ENCODE results near the gene CRYBG1. TPM values are rescaled to one million over a fixed set of nuclear protein-coding genes. Genes with fewer than 3 reads are reported as not detected.

Gene CRYBG1
- total RNA-seq, 4 donors from 2014 or later: 54.5 to 66.4 (median 59.8) TPM

DNA sequence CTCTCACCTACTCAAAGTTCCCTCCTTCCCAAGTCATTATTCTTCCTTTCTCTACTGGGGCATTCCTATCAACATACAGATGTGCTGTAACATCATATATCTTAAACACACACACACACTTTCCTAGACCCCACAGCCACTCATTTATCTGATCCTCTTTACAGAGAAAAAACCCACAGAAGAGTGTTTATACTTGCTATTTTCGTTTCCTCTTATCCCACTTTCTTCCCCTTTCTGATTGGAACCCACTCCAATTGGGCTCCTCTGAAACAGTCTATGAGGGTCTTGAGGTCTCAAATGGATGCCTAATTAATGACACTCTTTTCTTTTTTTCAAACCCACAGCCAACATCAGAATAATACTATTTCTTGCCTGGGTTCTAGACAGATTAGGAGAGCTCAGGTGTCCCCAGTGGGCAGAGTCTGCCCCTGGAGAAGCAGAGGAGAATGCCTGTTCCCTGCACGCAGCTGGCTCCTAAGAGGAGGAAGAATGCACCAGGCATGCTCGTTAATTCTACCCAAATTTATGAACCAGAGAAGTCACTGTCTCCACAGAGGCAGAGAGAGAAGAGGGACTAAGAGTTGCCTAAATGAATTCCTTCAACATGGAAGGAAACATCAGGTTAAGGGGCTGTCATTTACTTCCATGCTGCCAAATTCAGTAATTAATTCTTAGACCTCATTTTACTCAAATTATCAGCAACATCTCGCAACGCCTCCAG lies 65.9 kb downstream of the CRYBG1 start:
- H3K4me3 ChIP-seq: no peak overlapping the region
- no peaks in the 10 kb centered on the region for H3K9me3 ChIP-seq
- no peak for DNase-seq
- no peaks in the 10 kb centered on the region for H3K36me3 ChIP-seq
- no peaks in the 10 kb centered on the region for H3K27me3 ChIP-seq
- no peaks in the 10 kb centered on the region for H3K4me1 ChIP-seq
- no peak for TF ChIP-seq POLR2A (IDR thresholded peaks at IDR 0.05)
- TF ChIP-seq, protein P1, sequence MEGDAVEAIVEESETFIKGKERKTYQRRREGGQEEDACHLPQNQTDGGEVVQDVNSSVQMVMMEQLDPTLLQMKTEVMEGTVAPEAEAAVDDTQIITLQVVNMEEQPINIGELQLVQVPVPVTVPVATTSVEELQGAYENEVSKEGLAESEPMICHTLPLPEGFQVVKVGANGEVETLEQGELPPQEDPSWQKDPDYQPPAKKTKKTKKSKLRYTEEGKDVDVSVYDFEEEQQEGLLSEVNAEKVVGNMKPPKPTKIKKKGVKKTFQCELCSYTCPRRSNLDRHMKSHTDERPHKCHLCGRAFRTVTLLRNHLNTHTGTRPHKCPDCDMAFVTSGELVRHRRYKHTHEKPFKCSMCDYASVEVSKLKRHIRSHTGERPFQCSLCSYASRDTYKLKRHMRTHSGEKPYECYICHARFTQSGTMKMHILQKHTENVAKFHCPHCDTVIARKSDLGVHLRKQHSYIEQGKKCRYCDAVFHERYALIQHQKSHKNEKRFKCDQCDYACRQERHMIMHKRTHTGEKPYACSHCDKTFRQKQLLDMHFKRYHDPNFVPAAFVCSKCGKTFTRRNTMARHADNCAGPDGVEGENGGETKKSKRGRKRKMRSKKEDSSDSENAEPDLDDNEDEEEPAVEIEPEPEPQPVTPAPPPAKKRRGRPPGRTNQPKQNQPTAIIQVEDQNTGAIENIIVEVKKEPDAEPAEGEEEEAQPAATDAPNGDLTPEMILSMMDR (IDR thresholded peaks at IDR 0.05): no peak
- H3K27ac ChIP-seq: no peak overlapping the region

DNA sequence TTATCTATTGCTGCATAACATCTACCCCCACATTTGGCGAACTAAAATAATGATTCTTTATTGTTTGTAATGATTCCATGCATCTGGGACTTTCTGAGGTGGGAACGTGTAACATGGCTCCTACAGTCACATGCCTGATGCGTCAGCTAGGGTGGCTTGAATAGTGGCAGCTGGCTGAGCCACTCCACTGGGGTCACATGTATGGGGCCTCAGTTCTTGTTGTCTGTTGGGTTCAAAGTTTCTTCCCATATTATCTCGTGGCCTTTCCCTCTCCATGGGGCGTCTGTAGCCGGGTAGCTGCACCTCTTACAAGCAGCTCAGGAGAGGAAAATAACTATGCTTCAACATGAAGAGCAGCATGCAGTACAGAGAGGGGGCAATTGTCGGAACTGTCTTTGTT lies 69.9 kb downstream of the CRYBG1 start:
- Histone ChIP-seq H3K27me3 (no peaks in the 10 kb centered on the region), H3K36me3 (no peaks in the 10 kb centered on the region), H3K4me1 (no peaks in the 10 kb centered on the region), H3K4me3 (no peak overlapping the region), H3K27ac (no peak overlapping the region), H3K9me3 (no peaks in the 10 kb centered on the region)
- TF ChIP-seq POLR2A (IDR thresholded peaks at IDR 0.05): no peak
- TF ChIP-seq, protein P1 (IDR thresholded peaks at IDR 0.05): no peak
- DNase-seq: no peak

DNA sequence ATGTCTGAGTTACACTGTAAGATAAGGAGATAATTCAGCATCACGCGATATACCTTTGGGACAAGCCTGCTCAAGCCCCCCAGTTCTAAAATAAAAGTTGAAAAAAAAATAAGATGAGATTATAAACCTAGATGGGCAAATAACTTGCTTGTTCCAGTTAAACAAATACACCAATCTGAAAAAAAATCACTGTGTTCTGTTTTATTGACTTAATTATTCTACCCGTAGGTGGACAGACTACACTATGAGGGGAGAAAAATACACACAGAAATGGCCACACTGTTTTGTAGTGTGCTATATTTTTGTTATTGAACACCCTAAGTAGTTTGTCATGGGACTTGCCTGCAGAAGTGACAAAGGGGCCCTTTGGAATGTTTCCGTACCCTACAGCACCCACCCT lies 70.9 kb downstream of the CRYBG1 start:
- Histone ChIP-seq H3K27me3 (no peaks in the 10 kb centered on the region), H3K4me1 (no peaks in the 10 kb centered on the region), H3K36me3 (no peaks in the 10 kb centered on the region), H3K27ac (no peak overlapping the region), H3K4me3 (no peak overlapping the region), H3K9me3 (no peaks in the 10 kb centered on the region)
- no peak for DNase-seq
- TF ChIP-seq, protein P1 (IDR thresholded peaks at IDR 0.05): no peak
- no peak for TF ChIP-seq POLR2A (IDR thresholded peaks at IDR 0.05)

DNA sequence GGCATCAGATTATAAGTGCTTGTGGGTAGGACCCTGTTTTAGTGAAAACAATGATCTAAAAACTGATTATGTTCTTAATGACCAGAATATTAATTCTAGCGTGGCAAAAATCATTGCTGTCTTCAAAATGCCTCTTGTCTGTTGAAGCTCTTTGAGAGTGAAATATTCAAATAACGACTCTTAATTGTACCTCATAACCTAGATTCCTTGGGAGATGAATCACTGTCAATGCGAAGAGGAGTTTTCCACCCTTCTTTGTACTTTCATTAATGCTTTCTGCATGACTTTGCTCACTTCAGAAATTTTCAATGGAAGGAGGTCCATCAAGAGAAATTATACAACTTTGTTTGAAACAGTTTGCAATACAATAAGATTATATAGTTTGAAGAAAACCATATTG lies 71.5 kb downstream of the CRYBG1 start:
- DNase-seq: no peak
- no peaks in the 10 kb centered on the region for H3K4me1 ChIP-seq
- H3K36me3 ChIP-seq: no peaks in the 10 kb centered on the region
- no peaks in the 10 kb centered on the region for H3K9me3 ChIP-seq
- TF ChIP-seq, protein P1 (IDR thresholded peaks at IDR 0.05): no peak
- TF ChIP-seq POLR2A (IDR thresholded peaks at IDR 0.05): no peak
- H3K4me3 ChIP-seq: no peak overlapping the region
- no peaks in the 10 kb centered on the region for H3K27me3 ChIP-seq
- no peak overlapping the region for H3K27ac ChIP-seq

DNA sequence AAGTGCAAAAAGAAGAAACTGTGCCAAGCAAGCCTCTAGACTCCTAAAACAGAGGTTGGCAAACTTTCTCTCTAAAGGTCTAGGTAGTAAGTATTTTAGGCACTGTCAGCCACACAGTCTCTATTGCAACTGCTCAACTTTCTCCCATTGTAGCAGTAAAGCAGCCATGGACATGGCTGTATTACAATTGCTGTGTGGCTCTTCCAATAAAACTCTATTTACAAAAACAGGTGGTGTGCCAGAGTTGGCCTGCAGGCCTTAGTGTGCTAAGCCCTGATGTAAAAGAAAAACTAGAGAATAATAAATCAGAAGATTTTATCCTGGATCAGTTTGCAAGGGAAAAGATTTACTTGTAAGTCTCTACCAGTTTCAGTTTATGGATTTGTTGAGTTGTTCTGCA lies 74.0 kb downstream of the CRYBG1 start:
- H3K4me1 ChIP-seq: no peaks in the 10 kb centered on the region

More for the DNA sequence above, 74.0 kb downstream of the CRYBG1 start:
- H3K27ac ChIP-seq: no peak overlapping the region
- DNase-seq: no peak
- TF ChIP-seq, protein P1 (IDR thresholded peaks at IDR 0.05): no peak
- TF ChIP-seq POLR2A (IDR thresholded peaks at IDR 0.05): no peak
- no peaks in the 10 kb centered on the region for H3K27me3 ChIP-seq
- no peak overlapping the region for H3K4me3 ChIP-seq
- H3K36me3 ChIP-seq: no peaks in the 10 kb centered on the region
- H3K9me3 ChIP-seq: no peaks in the 10 kb centered on the region
